Measurements from ENCODE around the gene FBF1. TPM values are rescaled to one million over a fixed set of nuclear protein-coding genes. Genes with fewer than 3 reads are reported as not detected.

FBF1 gene
- total RNA-seq, 1 donor from 2014 or later: 27.5 TPM

DNA sequence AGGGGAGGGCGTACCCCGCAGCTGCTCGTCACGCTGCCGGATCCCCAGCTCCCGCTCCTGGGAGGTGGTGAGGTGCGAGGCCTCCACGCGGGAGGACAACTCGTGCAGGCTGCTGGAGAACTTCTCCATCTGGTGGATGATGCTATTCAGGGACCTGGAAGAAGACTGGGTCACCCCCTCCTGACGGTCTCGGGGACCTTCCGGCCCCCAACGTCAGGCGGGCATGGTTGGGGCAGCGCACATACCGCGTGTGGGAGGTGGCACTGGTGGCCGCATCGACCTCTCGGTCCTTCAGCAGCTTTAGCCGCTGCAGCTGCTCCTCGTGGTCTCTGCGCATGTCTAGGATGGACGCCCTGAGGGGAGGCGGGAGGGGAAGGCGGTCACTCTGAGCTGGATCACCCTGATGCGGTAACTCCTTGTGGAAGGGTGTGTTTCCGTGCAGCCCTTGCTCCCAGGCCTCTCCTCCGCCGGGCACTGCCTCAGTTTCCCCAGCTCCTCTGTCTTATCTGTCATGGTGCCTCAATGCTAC, 22.9 kb downstream of the FBF1 start:
- H3K27me3 Mint-ChIP-seq: no peaks in the 10 kb centered on the region
- no peak overlapping the region for H3K4me3 Mint-ChIP-seq
- H3K36me3 Mint-ChIP-seq: peaks cover 4% of the 10 kb centered on the region
- peaks cover 4% of the 10 kb centered on the region for H3K4me1 Mint-ChIP-seq (ENCODE audit: unreplicated experiment)
- H3K9me3 Mint-ChIP-seq: no peaks in the 10 kb centered on the region
- no peak for DNase-seq (ENCODE audit: extremely low spot score, unreplicated experiment)
- TF ChIP-seq, protein P1, sequence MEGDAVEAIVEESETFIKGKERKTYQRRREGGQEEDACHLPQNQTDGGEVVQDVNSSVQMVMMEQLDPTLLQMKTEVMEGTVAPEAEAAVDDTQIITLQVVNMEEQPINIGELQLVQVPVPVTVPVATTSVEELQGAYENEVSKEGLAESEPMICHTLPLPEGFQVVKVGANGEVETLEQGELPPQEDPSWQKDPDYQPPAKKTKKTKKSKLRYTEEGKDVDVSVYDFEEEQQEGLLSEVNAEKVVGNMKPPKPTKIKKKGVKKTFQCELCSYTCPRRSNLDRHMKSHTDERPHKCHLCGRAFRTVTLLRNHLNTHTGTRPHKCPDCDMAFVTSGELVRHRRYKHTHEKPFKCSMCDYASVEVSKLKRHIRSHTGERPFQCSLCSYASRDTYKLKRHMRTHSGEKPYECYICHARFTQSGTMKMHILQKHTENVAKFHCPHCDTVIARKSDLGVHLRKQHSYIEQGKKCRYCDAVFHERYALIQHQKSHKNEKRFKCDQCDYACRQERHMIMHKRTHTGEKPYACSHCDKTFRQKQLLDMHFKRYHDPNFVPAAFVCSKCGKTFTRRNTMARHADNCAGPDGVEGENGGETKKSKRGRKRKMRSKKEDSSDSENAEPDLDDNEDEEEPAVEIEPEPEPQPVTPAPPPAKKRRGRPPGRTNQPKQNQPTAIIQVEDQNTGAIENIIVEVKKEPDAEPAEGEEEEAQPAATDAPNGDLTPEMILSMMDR (conservative IDR thresholded peaks at IDR 0.05): no peak
- H3K27ac Mint-ChIP-seq: no peak overlapping the region

GRCh38 chr17:75917141-75917916, 23.5 kb downstream of the FBF1 start:
- Mint-ChIP-seq H3K4me3 (no peak overlapping the region), H3K4me1 (ENCODE audit: unreplicated experiment) (peaks cover 4% of the 10 kb centered on the region), H3K36me3 (peaks cover 4% of the 10 kb centered on the region), H3K9me3 (no peaks in the 10 kb centered on the region), H3K27me3 (no peaks in the 10 kb centered on the region), H3K27ac (peak overlapping the region; percentile 42)
- TF ChIP-seq, protein P1 (conservative IDR thresholded peaks at IDR 0.05): no peak
- DNase-seq (ENCODE audit: extremely low spot score, unreplicated experiment): no peak

DNA sequence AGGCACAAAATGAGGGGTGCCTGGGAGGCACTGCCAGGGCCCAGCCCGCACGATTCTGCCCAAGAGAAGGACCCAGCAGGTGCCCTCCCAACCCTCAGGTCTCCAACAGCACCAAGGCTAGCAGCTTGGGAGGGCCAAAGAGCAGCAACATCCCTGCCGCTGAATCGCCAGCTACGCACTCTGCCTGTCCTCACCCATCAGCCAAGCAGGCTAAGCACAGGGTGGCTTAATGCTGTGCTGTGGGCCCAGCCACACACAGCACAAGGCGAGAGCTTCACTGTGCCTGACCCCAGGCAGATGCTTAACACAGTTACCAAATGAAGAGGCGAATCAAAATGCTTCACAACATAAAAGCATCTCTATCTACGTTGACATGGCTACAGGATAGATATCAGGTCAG, 25.6 kb downstream of the FBF1 start:
- Mint-ChIP-seq H3K9me3 (no peaks in the 10 kb centered on the region), H3K4me3 (no peak overlapping the region), H3K27ac (no peak overlapping the region), H3K27me3 (no peaks in the 10 kb centered on the region), H3K36me3 (peaks cover 4% of the 10 kb centered on the region), H3K4me1 (ENCODE audit: unreplicated experiment) (peaks cover 4% of the 10 kb centered on the region)
- DNase-seq (ENCODE audit: extremely low spot score, unreplicated experiment): no peak
- TF ChIP-seq, protein P1 (conservative IDR thresholded peaks at IDR 0.05): no peak

- no peak for DNase-seq (ENCODE audit: extremely low spot score, unreplicated experiment)
- Mint-ChIP-seq H3K9me3 (no peaks in the 10 kb centered on the region), H3K36me3 (peaks cover 4% of the 10 kb centered on the region), H3K4me3 (no peak overlapping the region), H3K27ac (no peak overlapping the region), H3K27me3 (no peaks in the 10 kb centered on the region), H3K4me1 (ENCODE audit: unreplicated experiment) (peaks cover 4% of the 10 kb centered on the region)
- TF ChIP-seq, protein P1 (conservative IDR thresholded peaks at IDR 0.05): no peak
These were observed 26.1 kb downstream of the FBF1 start for GRCh38 chr17:75914643-75915267.

GRCh38 chr17:75913537-75914210, 27.2 kb downstream of the FBF1 start:
- TF ChIP-seq, protein P1 (conservative IDR thresholded peaks at IDR 0.05): no peak

More at GRCh38 chr17:75913537-75914210, 27.2 kb downstream of the FBF1 start:
- no peaks in the 10 kb centered on the region for H3K9me3 Mint-ChIP-seq
- H3K27me3 Mint-ChIP-seq: no peaks in the 10 kb centered on the region
- H3K4me1 Mint-ChIP-seq (ENCODE audit: unreplicated experiment): peaks cover 7% of the 10 kb centered on the region
- no peak for DNase-seq (ENCODE audit: extremely low spot score, unreplicated experiment)
- no peak overlapping the region for H3K27ac Mint-ChIP-seq
- no peak overlapping the region for H3K4me3 Mint-ChIP-seq
- peaks cover 4% of the 10 kb centered on the region for H3K36me3 Mint-ChIP-seq
